Adipocyte (in vitro differentiated cells): ENCODE measurements around the gene PRKRA.
A peak's percentile ranks its signal among the peaks of the same experiment; 100 is the strongest.

Experiments used
- DNase-seq: peaks from one replicate; pipeline ENCODE4 v3.0.0-alpha.2; 2015; ENCODE audit warnings: low read depth
- H3K27me3 ChIP-seq: replicated peaks from 2 replicates; pipeline ENCODE4 v1.7.0; 2013; ENCODE audit warnings: mild to moderate bottlenecking, low read length, moderate library complexity; ENCODE audit not compliant: control insufficient read depth, insufficient read depth
- H3K36me3 ChIP-seq: 2 replicates; pipeline ENCODE4 v1.7.0; 2013; ENCODE audit warnings: low read length, mild to moderate bottlenecking, moderate library complexity; ENCODE audit not compliant: control insufficient read depth, insufficient read depth, severe bottlenecking
- H3K4me1 ChIP-seq: 2 replicates; pipeline ENCODE4 v1.7.0; 2013; ENCODE audit warnings: mild to moderate bottlenecking, low read length, moderate library complexity; ENCODE audit not compliant: control insufficient read depth, insufficient read depth
- H3K4me3 ChIP-seq: 2 replicates; pipeline ENCODE4 v1.7.0; 2013; ENCODE audit warnings: mild to moderate bottlenecking, low read length, moderate library complexity
- H3K9ac ChIP-seq: 2 replicates; pipeline ENCODE4 v1.7.0; 2013; ENCODE audit warnings: mild to moderate bottlenecking, low read length, moderate library complexity
- H3K9me3 ChIP-seq: 2 replicates; pipeline ENCODE4 v1.7.0; 2013; ENCODE audit warnings: mild to moderate bottlenecking, low read length, moderate library complexity; ENCODE audit not compliant: control insufficient read depth

Gene PRKRA

GRCh38 chr2:178455947-178456346 is 5.0 kb upstream of the PRKRA start:
- no peak for DNase-seq
- Histone ChIP-seq H3K4me1 (peaks cover 5% of the 10 kb centered on the region), H3K36me3 (no peaks in the 10 kb centered on the region), H3K4me3 (no peak overlapping the region), H3K9me3 (no peaks in the 10 kb centered on the region), H3K27me3 (no peaks in the 10 kb centered on the region), H3K9ac (no peak overlapping the region)

- H3K27me3 ChIP-seq, result no peaks in the 10 kb centered on the region
- H3K9ac ChIP-seq, result no peak overlapping the region
- H3K9me3 ChIP-seq, result no peaks in the 10 kb centered on the region
- H3K4me1 ChIP-seq, result peaks cover 18% of the 10 kb centered on the region
- no peak overlapping the region for H3K4me3 ChIP-seq
- DNase-seq, result no peak
- peaks cover 8% of the 10 kb centered on the region for H3K36me3 ChIP-seq
Measured at GRCh38 chr2:178452870-178453269, 1.9 kb upstream of the PRKRA start.

- Histone ChIP-seq H3K4me3 (no peak overlapping the region), H3K9ac (no peak overlapping the region), H3K4me1 (peaks cover 18% of the 10 kb centered on the region), H3K9me3 (no peaks in the 10 kb centered on the region), H3K36me3 (peaks cover 12% of the 10 kb centered on the region), H3K27me3 (no peaks in the 10 kb centered on the region)
- no peak for DNase-seq
Measured at GRCh38 chr2:178452334-178452733, 1.4 kb upstream of the PRKRA start.

GRCh38 chr2:178450524-178450773 is 526 bp downstream of the PRKRA start:
- peak overlapping the region; percentile 97 for H3K9ac ChIP-seq
- no peak for DNase-seq

GRCh38 chr2:178449700-178450523 is 1.1 kb downstream of the PRKRA start:
- peaks cover 33% of the 10 kb centered on the region for H3K36me3 ChIP-seq
- peaks cover 18% of the 10 kb centered on the region for H3K4me1 ChIP-seq
- H3K9ac ChIP-seq, result peak overlapping the region; percentile 97
- H3K9me3 ChIP-seq, result no peaks in the 10 kb centered on the region
- H3K27me3 ChIP-seq, result no peaks in the 10 kb centered on the region
- peak overlapping the region; percentile 90 for H3K4me3 ChIP-seq
- peak; percentile 30 for DNase-seq

More at GRCh38 chr2:178450524-178450773, 526 bp downstream of the PRKRA start:
- H3K9me3 ChIP-seq, result no peaks in the 10 kb centered on the region
- no peaks in the 10 kb centered on the region for H3K27me3 ChIP-seq
- H3K4me3 ChIP-seq, result peak overlapping the region; percentile 90
- H3K36me3 ChIP-seq, result peaks cover 27% of the 10 kb centered on the region
- H3K4me1 ChIP-seq, result peaks cover 18% of the 10 kb centered on the region

GRCh38 chr2:178448968-178449661 is 1.9 kb downstream of the PRKRA start:
- no peaks in the 10 kb centered on the region for H3K9me3 ChIP-seq
- H3K36me3 ChIP-seq, result peaks cover 41% of the 10 kb centered on the region
- no peaks in the 10 kb centered on the region for H3K27me3 ChIP-seq
- peaks cover 18% of the 10 kb centered on the region for H3K4me1 ChIP-seq
- peak overlapping the region; percentile 97 for H3K9ac ChIP-seq
- peak overlapping the region; percentile 90 for H3K4me3 ChIP-seq
- peak; percentile 10 for DNase-seq

GRCh38 chr2:178441426-178441825 is 9.5 kb downstream of the PRKRA start:
- H3K36me3 ChIP-seq, result peaks cover 90% of the 10 kb centered on the region

GRCh38 chr2:178436662-178437061 is 14.3 kb downstream of the PRKRA start:
- Histone ChIP-seq H3K4me3 (no peak overlapping the region), H3K9ac (no peak overlapping the region), H3K9me3 (no peaks in the 10 kb centered on the region), H3K27me3 (no peaks in the 10 kb centered on the region), H3K36me3 (peaks cover 92% of the 10 kb centered on the region), H3K4me1 (peaks cover 6% of the 10 kb centered on the region)
- no peak for DNase-seq

More at GRCh38 chr2:178441426-178441825, 9.5 kb downstream of the PRKRA start:
- DNase-seq, result no peak
- H3K4me1 ChIP-seq, result peaks cover 8% of the 10 kb centered on the region
- H3K9ac ChIP-seq, result no peak overlapping the region
- H3K9me3 ChIP-seq, result no peaks in the 10 kb centered on the region
- H3K27me3 ChIP-seq, result no peaks in the 10 kb centered on the region
- H3K4me3 ChIP-seq, result no peak overlapping the region

- peaks cover 8% of the 10 kb centered on the region for H3K9me3 ChIP-seq
- DNase-seq, result no peak
- no peak overlapping the region for H3K9ac ChIP-seq
- H3K27me3 ChIP-seq, result no peaks in the 10 kb centered on the region
- peaks cover 61% of the 10 kb centered on the region for H3K36me3 ChIP-seq
- H3K4me1 ChIP-seq, result no peaks in the 10 kb centered on the region
- H3K4me3 ChIP-seq, result no peak overlapping the region
Measured at GRCh38 chr2:178429336-178429735, 21.6 kb downstream of the PRKRA start.

- Histone ChIP-seq H3K9ac (no peak overlapping the region), H3K9me3 (peaks cover 8% of the 10 kb centered on the region), H3K27me3 (no peaks in the 10 kb centered on the region), H3K4me1 (no peaks in the 10 kb centered on the region), H3K4me3 (no peak overlapping the region), H3K36me3 (peaks cover 51% of the 10 kb centered on the region)
- DNase-seq, result no peak
Measured at GRCh38 chr2:178428396-178428806, 22.6 kb downstream of the PRKRA start.

- Histone ChIP-seq H3K9ac (no peak overlapping the region), H3K36me3 (peaks cover 42% of the 10 kb centered on the region), H3K9me3 (peaks cover 8% of the 10 kb centered on the region)
Measured at GRCh38 chr2:178427458-178427857, 23.5 kb downstream of the PRKRA start.

More at GRCh38 chr2:178427458-178427857, 23.5 kb downstream of the PRKRA start:
- no peak for DNase-seq
- H3K27me3 ChIP-seq, result no peaks in the 10 kb centered on the region
- no peaks in the 10 kb centered on the region for H3K4me1 ChIP-seq
- H3K4me3 ChIP-seq, result no peak overlapping the region
